Activated CD8-positive, alpha-beta memory T cell treated with anti-CD3 and anti-CD28 coated beads, Interleukin-2, amount 50 U/mL, for 48 hours (primary cell): ENCODE results near the gene TRAM2.
A peak's percentile ranks its signal among the peaks of the same experiment; 100 is the strongest.

ENCODE experiments used
- DNase-seq: peaks from one replicate; pipeline ENCODE4 v3.0.0-alpha.2; 2020

TRAM2 gene

GRCh38 chr6:52577022-52577777 is at the start of gene TRAM2:
TRAM2 (minus strand) TSS chr6:52577060; CDS start chr6:52576915, 145 bp downstream.
- peak; percentile 82 for DNase-seq

GRCh38 chr6:52622810-52623209 is 46.0 kb upstream of the TRAM2 start:
- DNase-seq = no peak

- DNase-seq = no peak
These were observed 44.8 kb upstream of the TRAM2 start for GRCh38 chr6:52621631-52622030.

- no peak for DNase-seq
These were observed 44.0 kb upstream of the TRAM2 start for GRCh38 chr6:52620906-52621190.

- DNase-seq = no peak
These were observed 43.4 kb upstream of the TRAM2 start for GRCh38 chr6:52620055-52620905.

GRCh38 chr6:52617087-52617486 is 40.2 kb upstream of the TRAM2 start:
- DNase-seq = no peak

- no peak for DNase-seq
These were observed 39.3 kb upstream of the TRAM2 start for GRCh38 chr6:52616059-52616690.

GRCh38 chr6:52612336-52613054 is 35.6 kb upstream of the TRAM2 start:
- no peak for DNase-seq

GRCh38 chr6:52611833-52612232 is 35.0 kb upstream of the TRAM2 start:
- DNase-seq = no peak

GRCh38 chr6:52610745-52611355 is 34.0 kb upstream of the TRAM2 start:
- no peak for DNase-seq

GRCh38 chr6:52610011-52610410 is 33.2 kb upstream of the TRAM2 start:
- DNase-seq = no peak

- DNase-seq = no peak
These were observed 28.8 kb upstream of the TRAM2 start for GRCh38 chr6:52605610-52606185.

- DNase-seq = no peak
These were observed 26.3 kb upstream of the TRAM2 start for GRCh38 chr6:52603000-52603795.

- DNase-seq = no peak
These were observed 21.9 kb upstream of the TRAM2 start for GRCh38 chr6:52598824-52599190.

GRCh38 chr6:52598123-52598823 is 21.4 kb upstream of the TRAM2 start:
- peak; percentile 62 for DNase-seq

GRCh38 chr6:52597738-52598122 is 20.9 kb upstream of the TRAM2 start:
- no peak for DNase-seq

GRCh38 chr6:52596371-52597028 is 19.6 kb upstream of the TRAM2 start:
- DNase-seq = no peak

GRCh38 chr6:52595796-52596130 is 18.9 kb upstream of the TRAM2 start:
- no peak for DNase-seq

- no peak for DNase-seq
These were observed 18.3 kb upstream of the TRAM2 start for GRCh38 chr6:52595000-52595795.

GRCh38 chr6:52594221-52594620 is 17.4 kb upstream of the TRAM2 start:
- no peak for DNase-seq
